H1 (cell line): ENCODE results near the gene UBAP2L. TPM values are rescaled to one million over a fixed set of nuclear protein-coding genes. Genes with fewer than 3 reads are reported as not detected.

Source experiments
- CTCF ChIA-PET: fragments of 300-600 bp; sonication (Branson Sonifier 250); formaldehyde crosslinking; loops from one replicate; lab custom pipeline; 2021; ENCODE audit not compliant: partially characterized antibody; lab: Charles Lee
- POLR2A ChIA-PET: fragments of 300-600 bp; sonication (Branson Sonifier 250); formaldehyde crosslinking; loops from one replicate; lab custom pipeline; 2021; ENCODE audit warnings: inconsistent platforms; ENCODE audit not compliant: partially characterized antibody; lab: Charles Lee
- DNase-seq, 2 experiments: peaks; one replicate each; pipeline versions ENCODE4 v3.0.0 to v3.0.0-alpha.2; 2010 to 2022; ENCODE audit warnings: low spot score in 2 of 2, low read depth in 1 of 2, mixed read lengths in 1 of 2
- FAIRE-seq: peaks from 2 replicates; lab custom pipeline; 2011; peaks lifted over from hg19 to GRCh38; lab: Jason Lieb, UNC
- H2AFZ ChIP-seq: 2 replicates; pipeline ENCODE4 v1.8.1; 2012; ENCODE audit warnings: low read length, inconsistent platforms
- H2AK5ac ChIP-seq: 2 replicates; pipeline ENCODE4 v1.6.1; 2013; ENCODE audit warnings: low read depth, low read length
- H2BK120ac ChIP-seq: replicated peaks from 2 replicates; pipeline ENCODE3; 2013; ENCODE audit warnings: low read depth, low read length, inconsistent platforms
- H2BK12ac ChIP-seq: 2 replicates; pipeline ENCODE4 v1.6.1; 2013; ENCODE audit warnings: low read depth, low read length
- H2BK15ac ChIP-seq: 2 replicates; pipeline ENCODE4 v1.6.1; 2013; ENCODE audit warnings: low read length
- H2BK20ac ChIP-seq: 2 replicates; pipeline ENCODE4 v1.6.1; 2013; ENCODE audit warnings: low read length
- H2BK5ac ChIP-seq: 2 replicates; pipeline ENCODE4 v1.6.1; 2013; ENCODE audit warnings: low read depth, low read length
- H3K14ac ChIP-seq: 2 replicates; pipeline ENCODE4 v1.6.1; 2013; ENCODE audit warnings: inconsistent platforms; ENCODE audit not compliant: insufficient read length
- H3K18ac ChIP-seq: 2 replicates; pipeline ENCODE4 v1.6.1; 2013; ENCODE audit warnings: low read length; ENCODE audit errors: extremely low read depth
- H3K23ac ChIP-seq: 2 replicates; pipeline ENCODE4 v1.6.1; 2013; ENCODE audit warnings: inconsistent platforms; ENCODE audit not compliant: insufficient read length
- H3K23me2 ChIP-seq: 2 replicates; pipeline ENCODE4 v1.6.1; 2013; ENCODE audit warnings: low read depth, low read length
- H3K27ac ChIP-seq: 2 replicates; pipeline ENCODE4 v1.6.1; 2011; ENCODE audit warnings: low read depth, low read length, inconsistent platforms
- H3K27me3 ChIP-seq, 4 experiments: replicated peaks in 1 of 4; 1 replicate in 1 of 4; 2 replicates in 3 of 4; pipeline versions ENCODE4 v1.6.1 to v1.8.1; 2011 to 2013; ENCODE audit warnings: low read length in 3 of 4, mild to moderate bottlenecking in 3 of 4, inconsistent platforms in 2 of 4, mixed read lengths in 2 of 4, moderate library complexity in 1 of 4; ENCODE audit not compliant: control insufficient read depth in 3 of 4, insufficient read depth in 3 of 4; ENCODE audit errors: extremely low read depth in 1 of 4
- H3K36me3 ChIP-seq, 4 experiments: 2 replicates each; pipeline versions ENCODE4 v1.6.1 to v1.8.1; 2011 to 2013; ENCODE audit warnings: mild to moderate bottlenecking in 4 of 4, low read length in 3 of 4, moderate library complexity in 2 of 4, control low read depth in 1 of 4, inconsistent platforms in 1 of 4; ENCODE audit not compliant: insufficient read depth in 4 of 4, control insufficient read depth in 2 of 4
- H3K4ac ChIP-seq: replicated peaks from 2 replicates; pipeline ENCODE3; 2013; ENCODE audit warnings: low read length, low read depth, mixed read lengths, inconsistent platforms; ENCODE audit not compliant: insufficient read length
- H3K4me1 ChIP-seq, 4 experiments: replicated peaks in 1 of 4; 1 replicate in 1 of 4; 2 replicates in 3 of 4; pipeline versions ENCODE4 v1.6.1 to v1.8.1; 2011 to 2013; ENCODE audit warnings: low read length in 3 of 4, inconsistent platforms in 2 of 4, mixed read lengths in 1 of 4; ENCODE audit not compliant: insufficient read depth in 4 of 4, control insufficient read depth in 3 of 4
- H3K4me2 ChIP-seq, 2 experiments: 2 replicates each; pipeline versions ENCODE4 v1.6.1 to v1.8.1; 2011 to 2013; ENCODE audit warnings: low read depth in 2 of 2, low read length in 2 of 2, control low read depth in 1 of 2, inconsistent platforms in 1 of 2, mild to moderate bottlenecking in 1 of 2; ENCODE audit not compliant: insufficient read depth in 1 of 2
- H3K4me3 ChIP-seq, 4 experiments: fragments of 200-600, 300-600 bp in 1 of 4; sonication (generic), shearing (Covaris generic), sonication (Bioruptor Twin) in 1 of 4; 2 replicates each; pipeline versions ENCODE4 v1.5.1 to v1.8.1; 2011 to 2016; ENCODE audit warnings: low read length in 4 of 4, low read depth in 3 of 4, control low read depth in 2 of 4, inconsistent platforms in 2 of 4, mild to moderate bottlenecking in 2 of 4, mixed read lengths in 1 of 4, moderate library complexity in 1 of 4; ENCODE audit not compliant: insufficient read depth in 2 of 4; ENCODE audit errors: extremely low read depth in 1 of 4
- H3K56ac ChIP-seq: replicated peaks from 2 replicates; pipeline ENCODE3; 2013; ENCODE audit warnings: low read depth, mild to moderate bottlenecking, mixed read lengths, low read length, inconsistent platforms; ENCODE audit not compliant: insufficient read length
- H3K79me1 ChIP-seq: 2 replicates; pipeline ENCODE4 v1.6.1; 2013; ENCODE audit warnings: low read depth, low read length, control low read depth
- H3K79me2 ChIP-seq, 2 experiments: 2 replicates each; pipeline versions ENCODE4 v1.6.1 to v1.8.1; 2012 to 2013; ENCODE audit warnings: low read length in 2 of 2, mild to moderate bottlenecking in 2 of 2, inconsistent platforms in 1 of 2; ENCODE audit not compliant: insufficient read depth in 2 of 2, control insufficient read depth in 1 of 2
- H3K9ac ChIP-seq, 4 experiments: replicated peaks in 1 of 4; 1 replicate in 1 of 4; 2 replicates in 3 of 4; pipeline versions ENCODE4 v1.6.1 to v1.8.1; 2011 to 2013; ENCODE audit warnings: low read depth in 3 of 4, low read length in 3 of 4, control low read depth in 2 of 4, mild to moderate bottlenecking in 2 of 4, moderate library complexity in 2 of 4, inconsistent platforms in 1 of 4; ENCODE audit errors: extremely low read depth in 1 of 4
- H3K9me3 ChIP-seq, 2 experiments: 2 replicates each; pipeline versions ENCODE4 v1.6.1 to v1.8.1; 2012 to 2013; ENCODE audit warnings: mild to moderate bottlenecking in 2 of 2, moderate library complexity in 2 of 2, control low read depth in 1 of 2, inconsistent platforms in 1 of 2, low read depth in 1 of 2, low read length in 1 of 2, mixed read lengths in 1 of 2; ENCODE audit not compliant: insufficient read depth in 2 of 2
- H4K20me1 ChIP-seq, 2 experiments: replicated peaks in 1 of 2; 2 replicates each; pipeline versions ENCODE3 to v1.8.1; 2011 to 2013; ENCODE audit warnings: inconsistent platforms in 2 of 2, low read length in 2 of 2, mild to moderate bottlenecking in 1 of 2; ENCODE audit not compliant: insufficient read depth in 2 of 2, control insufficient read depth in 1 of 2
- H4K5ac ChIP-seq: 2 replicates; pipeline ENCODE4 v1.6.1; 2013; ENCODE audit warnings: low read length, low read depth, mixed read lengths, inconsistent platforms; ENCODE audit not compliant: insufficient read length
- H4K8ac ChIP-seq: 2 replicates; pipeline ENCODE4 v1.8.0; 2013; ENCODE audit warnings: mild to moderate bottlenecking, moderate library complexity, low read length, inconsistent platforms; ENCODE audit not compliant: insufficient read depth; ENCODE audit errors: extremely low read depth
- H4K91ac ChIP-seq: replicated peaks from 2 replicates; pipeline ENCODE3; 2013; ENCODE audit warnings: low read length, mixed read lengths, inconsistent platforms; ENCODE audit not compliant: insufficient read length
- FOSL1 ChIP-seq: IDR thresholded peaks from 2 replicates; pipeline ENCODE4 v1.6.1; 2011; ENCODE audit warnings: mild to moderate bottlenecking, low read depth, low read length, moderate library complexity; ENCODE audit not compliant: insufficient read depth
- JUND ChIP-seq: IDR thresholded peaks from 2 replicates; pipeline ENCODE4 v1.6.1; 2011; ENCODE audit warnings: mild to moderate bottlenecking, improper control_type of control experiment, low read length
- POLR2A ChIP-seq, 2 experiments: IDR thresholded peaks; 1 replicate in 1 of 2; 2 replicates in 1 of 2; pipeline ENCODE4 v1.6.1; 2011; ENCODE audit warnings: low read depth in 2 of 2, low read length in 2 of 2, mild to moderate bottlenecking in 2 of 2; ENCODE audit errors: control extremely low read depth in 1 of 2
- WGBS, 2 experiments: shearing (Covaris generic) in 1 of 2; methylation state at CpG; one replicate each; pipeline versions ENCODE4 v1.1.6 to v1.1.7; 2013 to 2015; ENCODE audit warnings: low lambda C conversion rate in 2 of 2, mixed read lengths in 2 of 2, inconsistent platforms in 1 of 2, low coverage in 1 of 2, missing lambda C conversion rate in 1 of 2; ENCODE audit not compliant: insufficient replicate concordance in 2 of 2, insufficient coverage in 1 of 2, insufficient read length in 1 of 2; ENCODE audit errors: extremely low coverage in 1 of 2, missing lambda C conversion rate in 1 of 2; 5-methylcytosine and 5-hydroxymethylcytosine counted together
- polyA plus RNA-seq, 7 experiments: library from polyadenylated mRNA; depleted of rRNA in 3 of 7; stranded (reverse) in 5 of 7; unstranded in 2 of 7; fragments of >200 nt in 5 of 7; fragments of 200-250 nt in 2 of 7; gene quantifications; 1 replicate in 5 of 7; 2 replicates in 1 of 7; 4 replicates in 1 of 7; pipeline versions ENCODE4 v1.2.1 to v1.2.3, GENCODE V29; 2011 to 2013; ENCODE audit warnings: missing spikeins in 2 of 7, mixed read lengths in 2 of 7
- total RNA-seq: library from RNA; stranded (reverse); fragmentation: NEBNext Ultra II Directional; extraction: Animal tissue kit (Norgen Biotek cat#: 25700); gene quantifications from 2 replicates; pipeline ENCODE4 v1.2.1, GENCODE V29; 2021

The UBAP2L gene
- total and polyA plus RNA-seq, 2 of the 8 experiments (the other 6 are each of a cell fraction or from before 2014, with no cell fraction given), result 254 to 349 TPM

DNA sequence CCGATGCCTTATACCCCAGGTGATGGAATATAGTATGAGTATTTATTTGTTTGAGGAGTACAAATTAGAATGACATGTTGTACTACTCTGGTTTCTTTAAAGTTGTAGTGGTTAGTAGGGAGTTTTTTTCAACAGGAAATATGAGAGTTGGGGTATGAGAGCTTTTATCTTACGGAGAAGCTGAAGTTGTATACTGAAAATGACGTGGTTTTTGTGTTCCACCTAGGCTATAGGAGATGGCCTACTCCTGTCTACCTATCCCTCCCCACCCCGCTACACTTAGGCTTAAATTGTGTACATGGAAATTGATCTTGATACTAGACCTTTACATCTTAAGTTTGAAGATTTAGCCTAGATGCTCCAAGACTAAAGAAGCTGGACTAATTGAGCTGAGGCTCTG is 44.8 kb downstream of the UBAP2L start:
- no peaks in the 10 kb centered on the region; a peak in 1 of 4 replicates for H3K79me2 ChIP-seq
- peaks cover 38 to 87% (median 75%) of the 10 kb centered on the region in 4 experiments for H3K36me3 ChIP-seq
- peaks cover 2 to 3% of the 10 kb centered on the region in 2 experiments for H4K20me1 ChIP-seq

More for the DNA sequence above, 44.8 kb downstream of the UBAP2L start:
- Histone ChIP-seq H3K14ac (no peak overlapping the region), H3K79me1 (no peaks in the 10 kb centered on the region; the same call in none of the 2 replicates), H2BK15ac (no peak overlapping the region), H3K23ac (no peak overlapping the region), H3K9me3 (no peaks in the 10 kb centered on the region), H3K56ac (no peak overlapping the region), H2AFZ (no peak overlapping the region), H3K4me3 (no peak overlapping the region), H3K9ac (no peak overlapping the region), H4K5ac (no peak overlapping the region), H2BK120ac (no peak overlapping the region), H3K18ac (no peak overlapping the region), H2AK5ac (no peak overlapping the region), H3K4me1 (no peaks in the 10 kb centered on the region), H3K23me2 (no peaks in the 10 kb centered on the region; the same call in 1 of the 2 replicates), H2BK20ac (no peak overlapping the region), H4K91ac (no peak overlapping the region), H3K4ac (no peak overlapping the region), H2BK5ac (no peak overlapping the region), H4K8ac (no peak overlapping the region), H3K4me2 (no peak overlapping the region), H2BK12ac (no peak overlapping the region), H3K27ac (no peak overlapping the region), H3K27me3 (no peaks in the 10 kb centered on the region)
- ChIA-PET POLR2A (interaction anchor here (0.9 to 1.4 kb wide), 5 partner anchors 9 to 45 kb away, joined by 3 to 7 read pairs (median 3); partner anchors contain the start of gene UBAP2L), CTCF (interaction anchor here (0.5 to 1.3 kb wide), 4 partner anchors 8 to 81 kb away, joined by 3 to 5 read pairs (median 3); no protein-coding TSS in a partner anchor)
- no peak for DNase-seq
- TF ChIP-seq FOSL1 (no peak), JUND (no peak), POLR2A (IDR thresholded peaks at IDR 0.05; ENCODE audit: control extremely low read depth in 1 of 2, low read depth in 2 of 2, low read length in 2 of 2) (no peak)
- WGBS, 2 experiments, result 74% methylated on average over 4 of the region's 4 CpGs; no CpG with 5 or more reads in 1 of the 2 experiments
- FAIRE-seq, result no peak
